ENCODE data around the gene KCNS3. TPM values are rescaled to one million over a fixed set of nuclear protein-coding genes. Genes with fewer than 3 reads are reported as not detected.

KCNS3 gene
- total and polyA plus RNA-seq, 10 donors, result 0.41 to 2.6 (median 1.0) TPM

GRCh38 chr2:17876590-17876989 lies 1.9 kb upstream of the KCNS3 start:
- TF ChIP-seq POLR2A (IDR thresholded peaks at IDR 0.05) (no peak), CTCF (IDR thresholded peaks at IDR 0.05 in 8 of 11, conservative IDR thresholded peaks at IDR 0.05 in 3 of 11) (no peak), POLR2AphosphoS5 (IDR thresholded peaks at IDR 0.05) (no peak)
- Histone ChIP-seq H3K27me3 (replicated peaks in 1 of 7) (peaks cover 0 to 93% (median 50%) of the 10 kb centered on the region in 7 donors), H3K9me3 (no peaks in the 10 kb centered on the region), H3K4me3 (no peak overlapping the region), H3K4me1 (peaks cover 11 to 27% (median 22%) of the 10 kb centered on the region in 6 donors), H3K36me3 (no peaks in the 10 kb centered on the region), H3K27ac (no peak overlapping the region)
- no peak for DNase-seq
- intact Hi-C loops (cut with DNase I; ENCODE audit: low total_unique reads), result no loop called here
- WGBS, 5 donors, result 75 to 87% (median 78%) methylated on average over 4 of the region's 4 CpGs

GRCh38 chr2:17877811-17878280 lies 621 bp upstream of the KCNS3 start:
- Histone ChIP-seq H3K9me3 (no peaks in the 10 kb centered on the region), H3K27ac (no peak overlapping the region), H3K4me3 (peak overlapping the region; percentile 31 to 88 (median 63)), H3K4me1 (peaks cover 11 to 27% (median 22%) of the 10 kb centered on the region in 6 donors), H3K27me3 (replicated peaks in 1 of 7) (peaks cover 0 to 96% (median 50%) of the 10 kb centered on the region in 7 donors), H3K36me3 (no peaks in the 10 kb centered on the region)
- intact Hi-C loops (cut with DNase I; ENCODE audit: low total_unique reads), result no loop called here
- WGBS, 5 donors, result 1 to 3% (median 1%) methylated on average over 22 to 28 of the region's 28 CpGs
- DNase-seq, result no peak
- no peak for TF ChIP-seq CTCF (IDR thresholded peaks at IDR 0.05 in 8 of 11, conservative IDR thresholded peaks at IDR 0.05 in 3 of 11)
- TF ChIP-seq POLR2A (IDR thresholded peaks at IDR 0.05), result no peak
- TF ChIP-seq POLR2AphosphoS5 (IDR thresholded peaks at IDR 0.05), result no peak

- DNase-seq, result no peak
- intact Hi-C loops (cut with DNase I; ENCODE audit: low total_unique reads), result no loop called here
- TF ChIP-seq CTCF (IDR thresholded peaks at IDR 0.05 in 8 of 11, conservative IDR thresholded peaks at IDR 0.05 in 3 of 11), result no peak
- no peak for TF ChIP-seq POLR2AphosphoS5 (IDR thresholded peaks at IDR 0.05)
- TF ChIP-seq POLR2A (IDR thresholded peaks at IDR 0.05), result no peak
- Histone ChIP-seq H3K27ac (no peak overlapping the region), H3K27me3 (replicated peaks in 1 of 7) (peaks cover 0 to 82% (median 50%) of the 10 kb centered on the region in 7 donors), H3K4me1 (peaks cover 11 to 27% (median 22%) of the 10 kb centered on the region in 6 donors), H3K9me3 (no peaks in the 10 kb centered on the region), H3K36me3 (no peaks in the 10 kb centered on the region), H3K4me3 (peak overlapping the region; percentile 25 to 88 (median 63))
- WGBS, 5 donors, result 2 to 6% (median 3%) methylated on average over 24 to 49 of the region's 49 CpGs
These were observed 858 bp downstream of the KCNS3 start for GRCh38 chr2:17879137-17879912.

DNA sequence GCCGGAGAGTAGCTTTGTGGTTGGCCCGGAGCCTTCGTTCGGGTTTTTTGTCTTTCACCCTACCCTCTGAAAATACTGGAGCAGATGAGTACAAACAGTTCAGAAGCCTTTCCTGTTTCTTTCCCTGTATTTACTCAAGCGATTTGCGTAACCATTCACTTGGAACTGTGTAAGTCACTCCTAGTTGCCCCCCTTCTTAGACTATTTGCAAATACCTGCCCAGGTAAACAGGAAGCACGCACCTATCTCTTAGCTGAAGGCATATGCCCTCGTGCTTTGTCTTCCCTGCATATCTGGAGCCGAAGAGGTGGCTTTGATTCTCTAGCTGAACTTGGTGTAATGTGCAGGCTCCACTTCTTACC lies 1.4 kb downstream of the KCNS3 start:
- H3K36me3 ChIP-seq, result no peaks in the 10 kb centered on the region
- H3K9me3 ChIP-seq, result no peaks in the 10 kb centered on the region
- H3K27ac ChIP-seq, result no peak overlapping the region
- H3K4me3 ChIP-seq, result peak overlapping the region in 2 of 8 donors; percentile 71 to 88
- WGBS, 5 donors, result 29 to 45% (median 32%) methylated on average over 9 of the region's 9 CpGs
- intact Hi-C loops (cut with DNase I; ENCODE audit: low total_unique reads), result no loop called here
- TF ChIP-seq CTCF (IDR thresholded peaks at IDR 0.05 in 8 of 11, conservative IDR thresholded peaks at IDR 0.05 in 3 of 11) (no peak), POLR2A (IDR thresholded peaks at IDR 0.05) (no peak), POLR2AphosphoS5 (IDR thresholded peaks at IDR 0.05) (no peak)
- no peak for DNase-seq
- peaks cover 11 to 27% (median 22%) of the 10 kb centered on the region in 6 donors for H3K4me1 ChIP-seq
- H3K27me3 ChIP-seq (replicated peaks in 1 of 7), result peaks cover 0 to 76% (median 49%) of the 10 kb centered on the region in 7 donors
